HepG2 (cell line): ENCODE measurements around the gene PLCB1. TPM values are rescaled to one million over a fixed set of nuclear protein-coding genes. Genes with fewer than 3 reads are reported as not detected.

ENCODE experiments used
- DR1 ChIP-seq: sonication (generic); formaldehyde crosslinking; IDR thresholded peaks from 2 replicates; pipeline ENCODE4 v1.8.0; 2021; ENCODE audit warnings: mild to moderate bottlenecking, missing genetic modification reagents, inconsistent platforms
- ELF3 ChIP-seq: IDR thresholded peaks from 2 replicates; pipeline ENCODE4 v1.6.1; 2016; ENCODE audit warnings: missing genetic modification reagents, missing compliant biosample characterization
- FOXO1 ChIP-seq: sonication (generic); formaldehyde crosslinking; IDR thresholded peaks from 2 replicates; pipeline ENCODE4 v1.4.0; 2020; ENCODE audit warnings: missing genetic modification reagents
- HDAC1 ChIP-seq: sonication (generic); formaldehyde crosslinking; IDR thresholded peaks from 2 replicates; pipeline ENCODE4 v1.5.1; 2020; ENCODE audit warnings: mild to moderate bottlenecking, missing genetic modification reagents
- MAFF ChIP-seq: IDR thresholded peaks from 2 replicates; pipeline ENCODE4 v1.6.1; 2011; ENCODE audit warnings: low read depth, low read length, improper control_type of control experiment
- NR1H2 ChIP-seq: sonication (generic); formaldehyde crosslinking; IDR thresholded peaks from 2 replicates; pipeline ENCODE4 v1.8.1; 2022; ENCODE audit warnings: low read depth, missing genetic modification reagents, borderline replicate concordance
- NR2C2 ChIP-seq: sonication (generic); formaldehyde crosslinking; IDR thresholded peaks from 2 replicates; pipeline ENCODE4 v1.4.0; 2020; ENCODE audit warnings: missing genetic modification reagents, mild to moderate bottlenecking, moderate library complexity, borderline replicate concordance
- NR2F6 ChIP-seq, 2 experiments: IDR thresholded peaks; 2 replicates each; pipeline ENCODE4 v1.6.1; 2016; ENCODE audit warnings: antibody characterized with exemption in 1 of 2, mild to moderate bottlenecking in 1 of 2
- PHF21A ChIP-seq: sonication (generic); formaldehyde crosslinking; IDR thresholded peaks from 2 replicates; pipeline ENCODE4 v1.5.0; 2020; ENCODE audit warnings: mild to moderate bottlenecking, missing genetic modification reagents
- RXRB ChIP-seq: IDR thresholded peaks from 2 replicates; pipeline ENCODE4 v1.6.1; 2016; ENCODE audit warnings: borderline replicate concordance, missing genetic modification reagents, missing compliant biosample characterization
- SIX4 ChIP-seq: sonication (generic); formaldehyde crosslinking; IDR thresholded peaks from 2 replicates; pipeline ENCODE4 v1.4.0; 2020; ENCODE audit warnings: missing genetic modification reagents
- SOX6 ChIP-seq, 2 experiments: fragments of 450-650 bp in 1 of 2; sonication (generic) in 1 of 2; formaldehyde crosslinking in 1 of 2; IDR thresholded peaks; 2 replicates each; pipeline versions ENCODE4 v1.4.0 to v1.6.1; 2017 to 2020; ENCODE audit warnings: antibody characterized with exemption in 1 of 2, mild to moderate bottlenecking in 1 of 2, missing genetic modification reagents in 1 of 2
- TBL1XR1 ChIP-seq: fragments of 150-350 bp; IDR thresholded peaks from 2 replicates; pipeline ENCODE4 v1.6.1; 2014; ENCODE audit warnings: borderline replicate concordance, low read length; ENCODE audit not compliant: partially characterized antibody
- THRA ChIP-seq: sonication (generic); formaldehyde crosslinking; IDR thresholded peaks from 2 replicates; pipeline ENCODE4 v1.4.0; 2020; ENCODE audit warnings: missing genetic modification reagents, borderline replicate concordance
- ZEB1 ChIP-seq: IDR thresholded peaks from 2 replicates; pipeline ENCODE4 v1.6.1; 2012; ENCODE audit warnings: mild to moderate bottlenecking, low read depth, inconsistent platforms; ENCODE audit not compliant: insufficient replicate concordance
- ZFP1 ChIP-seq: IDR thresholded peaks from 2 replicates; pipeline ENCODE4 v1.6.1; 2016
- ZNF670 ChIP-seq: sonication (generic); formaldehyde crosslinking; IDR thresholded peaks from 2 replicates; pipeline ENCODE4 v1.8.0; 2022; ENCODE audit warnings: mild to moderate bottlenecking, missing genetic modification reagents, borderline replicate concordance
- polyA plus RNA-seq, 8 experiments: library from polyadenylated mRNA; depleted of rRNA in 3 of 8; stranded (reverse) in 7 of 8; unstranded in 1 of 8; fragments of >200 nt; fragmentation: Illumina TruSeq in 4 of 8; extraction: Trizol in 4 of 8; gene quantifications; 2 replicates each; pipeline versions ENCODE4 v1.2.1 to v1.2.3, GENCODE V29; 2011 to 2016; ENCODE audit warnings: low read depth in 4 of 8, missing spikeins in 1 of 8, mixed read lengths in 1 of 8; ENCODE audit not compliant: insufficient read depth in 1 of 8
- total RNA-seq, 5 experiments: library from RNA; depleted of rRNA; stranded (reverse); fragments of >200 nt; fragmentation: Illumina TruSeq; extraction: Trizol; gene quantifications; 2 replicates each; pipeline ENCODE4 v1.2.3, GENCODE V29; 2016; ENCODE audit warnings: low read depth in 1 of 5
- TF ChIP-seq, protein P1 (sequence below): sonication (generic); formaldehyde crosslinking; IDR thresholded peaks from 2 replicates; pipeline ENCODE4 v1.4.0; 2020; ENCODE audit warnings: missing genetic modification reagents
- TF ChIP-seq, protein P2 (sequence below): sonication (generic); formaldehyde crosslinking; IDR thresholded peaks from 2 replicates; pipeline ENCODE4 v1.8.0; 2022; ENCODE audit warnings: missing genetic modification reagents, mild to moderate bottlenecking, moderate library complexity, borderline replicate concordance
- TF ChIP-seq, protein P3 (sequence below): sonication (generic); formaldehyde crosslinking; IDR thresholded peaks from 2 replicates; pipeline ENCODE4 v1.5.1; 2020; ENCODE audit warnings: mild to moderate bottlenecking, missing genetic modification reagents, borderline replicate concordance
- TF ChIP-seq, protein P4 (sequence below): IDR thresholded peaks from 2 replicates; pipeline ENCODE4 v1.4.0; 2020; ENCODE audit warnings: mild to moderate bottlenecking, missing genetic modification reagents

PLCB1 gene
- total and polyA plus RNA-seq, 2 of the 13 experiments (the other 11 are each of a cell fraction or from before 2014, with no cell fraction given), result 42.4 to 55.9 TPM

DNA sequence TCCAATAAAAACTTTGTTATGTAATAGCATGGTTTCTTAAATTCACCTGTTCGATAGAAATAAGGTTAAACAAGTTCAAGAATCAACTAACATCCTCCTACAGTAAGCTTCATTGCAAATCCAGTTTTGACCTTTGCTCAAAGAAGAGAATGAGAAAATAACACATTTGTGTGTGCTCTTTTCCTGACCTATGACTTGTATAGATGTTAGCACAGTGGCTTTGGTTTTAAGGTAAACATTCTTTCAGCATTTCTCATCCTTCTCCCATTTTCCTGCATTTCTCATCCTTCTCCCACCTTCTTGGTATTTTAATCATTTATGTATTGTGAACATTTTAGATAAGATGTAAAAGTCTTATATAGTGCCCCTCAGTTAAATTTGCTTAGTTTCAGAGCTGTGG is 73.9 kb downstream of the PLCB1 start (continued):
- peak; percentile 100 for TF ChIP-seq RXRB (CRISPR knock-in tag)
- TF ChIP-seq, protein P1, sequence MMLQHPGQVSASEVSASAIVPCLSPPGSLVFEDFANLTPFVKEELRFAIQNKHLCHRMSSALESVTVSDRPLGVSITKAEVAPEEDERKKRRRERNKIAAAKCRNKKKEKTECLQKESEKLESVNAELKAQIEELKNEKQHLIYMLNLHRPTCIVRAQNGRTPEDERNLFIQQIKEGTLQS (CRISPR knock-in tag), result peak; percentile 96
- TF ChIP-seq NR2C2 (CRISPR knock-in tag), result peak; percentile 68
- TF ChIP-seq DR1, result no peak
- 0 out of 2 replicates have a peak, but pooled peaks have one; percentile 74 for TF ChIP-seq ZFP1
- TF ChIP-seq, protein P2, sequence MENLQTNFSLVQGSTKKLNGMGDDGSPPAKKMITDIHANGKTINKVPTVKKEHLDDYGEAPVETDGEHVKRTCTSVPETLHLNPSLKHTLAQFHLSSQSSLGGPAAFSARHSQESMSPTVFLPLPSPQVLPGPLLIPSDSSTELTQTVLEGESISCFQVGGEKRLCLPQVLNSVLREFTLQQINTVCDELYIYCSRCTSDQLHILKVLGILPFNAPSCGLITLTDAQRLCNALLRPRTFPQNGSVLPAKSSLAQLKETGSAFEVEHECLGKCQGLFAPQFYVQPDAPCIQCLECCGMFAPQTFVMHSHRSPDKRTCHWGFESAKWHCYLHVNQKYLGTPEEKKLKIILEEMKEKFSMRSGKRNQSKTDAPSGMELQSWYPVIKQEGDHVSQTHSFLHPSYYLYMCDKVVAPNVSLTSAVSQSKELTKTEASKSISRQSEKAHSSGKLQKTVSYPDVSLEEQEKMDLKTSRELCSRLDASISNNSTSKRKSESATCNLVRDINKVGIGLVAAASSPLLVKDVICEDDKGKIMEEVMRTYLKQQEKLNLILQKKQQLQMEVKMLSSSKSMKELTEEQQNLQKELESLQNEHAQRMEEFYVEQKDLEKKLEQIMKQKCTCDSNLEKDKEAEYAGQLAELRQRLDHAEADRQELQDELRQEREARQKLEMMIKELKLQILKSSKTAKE (CRISPR knock-in tag), result peak; percentile 68
- peak; percentile 95 for TF ChIP-seq ELF3 (CRISPR knock-in tag)
- TF ChIP-seq, protein P3, sequence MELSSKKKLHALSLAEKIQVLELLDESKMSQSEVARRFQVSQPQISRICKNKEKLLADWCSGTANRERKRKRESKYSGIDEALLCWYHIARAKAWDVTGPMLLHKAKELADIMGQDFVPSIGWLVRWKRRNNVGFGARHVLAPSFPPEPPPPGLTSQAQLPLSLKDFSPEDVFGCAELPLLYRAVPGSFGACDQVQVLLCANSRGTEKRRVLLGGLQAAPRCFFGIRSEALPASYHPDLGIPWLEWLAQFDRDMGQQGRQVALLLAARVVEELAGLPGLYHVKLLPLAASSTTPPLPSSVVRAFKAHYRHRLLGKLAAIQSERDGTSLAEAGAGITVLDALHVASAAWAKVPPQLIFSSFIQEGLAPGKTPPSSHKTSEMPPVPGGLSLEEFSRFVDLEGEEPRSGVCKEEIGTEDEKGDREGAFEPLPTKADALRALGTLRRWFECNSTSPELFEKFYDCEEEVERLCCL (CRISPR knock-in tag), result no peak
- peak; percentile 93 for TF ChIP-seq FOXO1 (CRISPR knock-in tag)
- TF ChIP-seq PHF21A, result peak; percentile 44; the same call in 1 of the 2 replicates
- TF ChIP-seq, protein P4, sequence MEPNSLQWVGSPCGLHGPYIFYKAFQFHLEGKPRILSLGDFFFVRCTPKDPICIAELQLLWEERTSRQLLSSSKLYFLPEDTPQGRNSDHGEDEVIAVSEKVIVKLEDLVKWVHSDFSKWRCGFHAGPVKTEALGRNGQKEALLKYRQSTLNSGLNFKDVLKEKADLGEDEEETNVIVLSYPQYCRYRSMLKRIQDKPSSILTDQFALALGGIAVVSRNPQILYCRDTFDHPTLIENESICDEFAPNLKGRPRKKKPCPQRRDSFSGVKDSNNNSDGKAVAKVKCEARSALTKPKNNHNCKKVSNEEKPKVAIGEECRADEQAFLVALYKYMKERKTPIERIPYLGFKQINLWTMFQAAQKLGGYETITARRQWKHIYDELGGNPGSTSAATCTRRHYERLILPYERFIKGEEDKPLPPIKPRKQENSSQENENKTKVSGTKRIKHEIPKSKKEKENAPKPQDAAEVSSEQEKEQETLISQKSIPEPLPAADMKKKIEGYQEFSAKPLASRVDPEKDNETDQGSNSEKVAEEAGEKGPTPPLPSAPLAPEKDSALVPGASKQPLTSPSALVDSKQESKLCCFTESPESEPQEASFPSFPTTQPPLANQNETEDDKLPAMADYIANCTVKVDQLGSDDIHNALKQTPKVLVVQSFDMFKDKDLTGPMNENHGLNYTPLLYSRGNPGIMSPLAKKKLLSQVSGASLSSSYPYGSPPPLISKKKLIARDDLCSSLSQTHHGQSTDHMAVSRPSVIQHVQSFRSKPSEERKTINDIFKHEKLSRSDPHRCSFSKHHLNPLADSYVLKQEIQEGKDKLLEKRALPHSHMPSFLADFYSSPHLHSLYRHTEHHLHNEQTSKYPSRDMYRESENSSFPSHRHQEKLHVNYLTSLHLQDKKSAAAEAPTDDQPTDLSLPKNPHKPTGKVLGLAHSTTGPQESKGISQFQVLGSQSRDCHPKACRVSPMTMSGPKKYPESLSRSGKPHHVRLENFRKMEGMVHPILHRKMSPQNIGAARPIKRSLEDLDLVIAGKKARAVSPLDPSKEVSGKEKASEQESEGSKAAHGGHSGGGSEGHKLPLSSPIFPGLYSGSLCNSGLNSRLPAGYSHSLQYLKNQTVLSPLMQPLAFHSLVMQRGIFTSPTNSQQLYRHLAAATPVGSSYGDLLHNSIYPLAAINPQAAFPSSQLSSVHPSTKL (CRISPR knock-in tag), result peak; percentile 100
- peak; percentile 57 for TF ChIP-seq ZEB1
- TF ChIP-seq THRA (CRISPR knock-in tag), result peak; percentile 99
- TF ChIP-seq NR2F6 (IDR thresholded peaks at IDR 0.05), result peak; percentile 99
- TF ChIP-seq NR2F6 (CRISPR knock-in tag; IDR thresholded peaks at IDR 0.05), result peak; percentile 99
- TF ChIP-seq HDAC1, result peak; percentile 90
- TF ChIP-seq TBL1XR1, result peak; percentile 92
- TF ChIP-seq SOX6 (IDR thresholded peaks at IDR 0.05), result no peak
- TF ChIP-seq SOX6 (CRISPR knock-in tag; IDR thresholded peaks at IDR 0.05), result peak; percentile 98
- TF ChIP-seq ZNF670, result no peak; the same call in 1 of the 2 replicates
- TF ChIP-seq MAFF, result 0 out of 2 replicates have a peak, but pooled peaks have one; percentile 33
- TF ChIP-seq NR1H2 (CRISPR knock-in tag), result no peak
- peak; percentile 71; the same call in 1 of the 2 replicates for TF ChIP-seq SIX4 (CRISPR knock-in tag)
